Activated CD8-positive, alpha-beta memory T cell treated with anti-CD3 and anti-CD28 coated beads, Interleukin-2, amount 50 U/mL, for 4 hours (primary cell): ENCODE results near the gene ZSCAN10.
"Not testable (repeated sequence)": the region's sequence is repeated elsewhere in the genome, so short reads cannot be mapped to it uniquely, and the experiment has no call there.

Experiments
- DNase-seq: peaks from one replicate; pipeline ENCODE4 v3.0.0-alpha.2; 2020

The ZSCAN10 gene

DNA sequence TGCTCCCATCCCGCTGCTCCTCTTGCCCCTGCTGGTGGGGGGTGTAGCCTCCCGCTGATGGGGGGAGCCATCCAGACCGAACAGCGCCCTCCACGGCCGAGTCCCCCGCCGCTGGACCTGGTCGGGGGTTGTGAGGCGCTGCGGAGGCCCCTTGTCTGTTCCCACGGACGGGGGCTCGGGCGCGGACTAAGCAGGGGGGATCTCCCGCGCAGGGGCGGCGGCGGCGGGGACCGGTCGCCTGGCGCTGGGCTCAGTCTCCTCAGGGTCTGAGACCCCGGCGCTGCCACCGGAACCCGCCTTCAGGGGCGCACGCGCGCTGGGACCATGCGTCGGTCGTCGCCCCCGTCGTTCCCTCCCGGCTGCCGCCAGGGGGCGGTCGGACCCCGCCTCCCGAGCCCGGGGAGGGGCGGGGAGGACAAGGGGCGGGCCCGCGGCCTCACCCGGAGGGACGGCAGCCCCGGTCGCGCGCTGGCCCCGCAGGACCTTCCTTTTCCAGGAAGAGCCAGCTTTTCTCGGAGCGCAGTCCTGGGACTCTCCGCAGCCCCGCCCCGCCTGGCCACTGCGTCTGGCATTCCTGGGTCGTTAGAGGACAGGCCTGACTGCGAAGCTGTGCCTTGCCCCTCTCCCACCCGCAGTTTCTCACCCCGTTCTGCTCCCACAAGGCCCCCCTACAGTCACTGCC, 39.9 kb downstream of the ZSCAN10 start:
- DNase-seq = peak; percentile 87

DNA sequence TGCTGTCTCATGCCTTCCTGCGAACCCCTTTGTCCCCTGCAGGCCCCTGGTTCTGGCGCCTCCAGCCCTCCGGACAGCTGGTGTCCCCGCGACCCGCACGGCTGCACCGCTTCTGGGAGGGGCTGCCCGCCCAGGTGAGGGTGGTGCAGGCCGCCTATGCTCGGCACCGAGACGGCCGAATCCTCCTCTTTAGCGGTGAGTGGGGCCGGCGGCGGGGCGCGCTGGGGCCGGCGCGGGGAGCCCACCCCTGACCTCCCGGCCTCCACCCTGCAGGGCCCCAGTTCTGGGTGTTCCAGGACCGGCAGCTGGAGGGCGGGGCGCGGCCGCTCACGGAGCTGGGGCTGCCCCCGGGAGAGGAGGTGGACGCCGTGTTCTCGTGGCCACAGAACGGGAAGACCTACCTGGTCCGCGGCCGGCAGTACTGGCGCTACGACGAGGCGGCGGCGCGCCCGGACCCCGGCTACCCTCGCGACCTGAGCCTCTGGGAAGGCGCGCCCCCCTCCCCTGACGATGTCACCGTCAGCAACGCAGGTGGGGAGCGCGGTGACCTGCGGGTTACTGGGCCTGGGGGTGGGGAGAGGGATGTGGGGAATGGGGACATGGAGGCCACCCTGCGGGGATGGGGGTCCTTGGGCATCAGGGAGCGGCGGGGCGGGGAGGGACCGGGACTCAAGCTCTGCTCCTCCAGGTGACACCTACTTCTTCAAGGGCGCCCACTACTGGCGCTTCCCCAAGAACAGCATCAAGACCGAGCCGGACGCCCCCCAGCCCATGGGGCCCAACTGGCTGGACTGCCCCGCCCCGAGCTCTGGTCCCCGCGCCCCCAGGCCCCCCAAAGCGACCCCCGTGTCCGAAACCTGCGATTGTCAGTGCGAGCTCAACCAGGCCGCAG, 40.7 kb downstream of the ZSCAN10 start:
- DNase-seq = peak; percentile 58

DNA sequence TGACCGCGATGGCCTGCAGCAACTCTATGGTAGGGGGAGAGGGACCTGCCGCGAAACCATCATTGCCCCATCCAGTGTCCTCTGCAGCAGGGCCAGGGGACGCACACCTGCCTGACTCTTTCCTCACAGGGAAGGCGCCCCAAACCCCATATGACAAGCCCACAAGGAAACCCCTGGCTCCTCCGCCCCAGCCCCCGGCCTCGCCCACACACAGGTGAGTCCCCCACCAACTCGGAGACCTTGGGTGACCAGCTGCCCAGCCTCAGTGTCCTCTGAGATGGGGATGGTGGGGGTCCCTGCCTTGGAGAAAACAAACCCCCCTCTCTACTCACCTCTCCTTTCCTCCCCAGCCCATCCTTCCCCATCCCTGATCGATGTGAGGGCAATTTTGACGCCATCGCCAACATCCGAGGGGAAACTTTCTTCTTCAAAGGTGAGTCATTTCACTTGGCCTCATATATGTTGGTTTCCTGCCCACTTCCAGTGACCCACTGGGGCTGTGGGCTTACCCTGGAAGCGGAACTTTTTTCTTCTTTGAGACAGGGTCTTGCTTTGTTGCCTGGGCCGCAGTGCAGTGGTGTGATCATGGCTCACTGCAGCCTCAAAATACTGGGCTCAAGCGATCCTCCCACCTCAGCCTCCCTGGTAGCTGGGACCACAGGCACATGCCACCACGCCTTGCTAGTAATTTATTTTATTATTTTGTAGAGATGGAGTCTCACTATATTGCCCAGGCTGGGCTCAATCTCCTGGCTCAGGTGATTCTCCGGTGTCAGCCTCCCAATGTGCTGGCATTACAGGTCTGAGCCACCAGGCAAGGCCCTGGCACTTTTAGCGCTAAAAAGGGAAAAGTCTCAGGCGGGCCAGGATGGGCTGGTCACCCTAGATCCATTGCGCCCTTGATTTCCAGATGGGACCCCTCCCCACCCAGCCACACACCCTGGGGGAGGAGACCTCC, 41.6 kb downstream of the ZSCAN10 start:
- no peak for DNase-seq

DNA sequence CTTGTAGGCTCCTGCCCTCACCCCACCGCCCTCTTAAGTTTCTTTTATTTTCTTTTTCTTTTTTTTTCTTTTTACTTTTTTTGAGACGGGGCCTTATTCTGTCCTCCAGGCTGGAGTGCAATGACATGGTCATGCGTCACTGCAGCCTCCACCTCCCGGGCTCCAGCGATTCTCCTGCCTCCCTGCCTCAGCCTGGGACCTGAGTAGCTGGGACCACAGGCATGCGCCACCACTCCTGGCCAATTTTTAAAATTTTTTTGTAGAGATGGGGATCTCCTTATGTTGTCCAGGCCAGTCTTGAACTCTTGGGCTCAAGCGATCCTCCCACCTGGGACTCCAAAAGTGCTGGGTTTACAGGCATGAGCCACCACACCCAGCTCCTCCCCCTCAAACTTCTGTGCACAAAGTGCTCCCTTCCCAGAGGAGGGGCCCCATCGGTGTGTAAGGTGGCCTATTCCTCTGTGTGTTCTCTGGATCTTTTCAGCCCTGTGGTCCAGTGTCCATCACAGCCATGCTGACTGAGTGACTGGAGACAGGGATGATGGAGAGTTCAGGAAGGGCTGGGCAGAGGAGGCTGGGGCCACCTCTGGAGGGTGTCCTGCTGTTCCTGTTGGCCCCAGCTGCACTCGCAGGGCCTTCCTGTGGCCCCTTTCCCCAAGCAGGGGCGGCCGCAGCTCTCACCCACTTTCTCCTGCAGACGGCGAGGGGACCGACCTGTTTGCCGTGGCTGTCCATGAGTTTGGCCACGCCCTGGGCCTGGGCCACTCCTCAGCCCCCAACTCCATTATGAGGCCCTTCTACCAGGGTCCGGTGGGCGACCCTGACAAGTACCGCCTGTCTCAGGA, 42.5 kb downstream of the ZSCAN10 start:
- no peak for DNase-seq

DNA sequence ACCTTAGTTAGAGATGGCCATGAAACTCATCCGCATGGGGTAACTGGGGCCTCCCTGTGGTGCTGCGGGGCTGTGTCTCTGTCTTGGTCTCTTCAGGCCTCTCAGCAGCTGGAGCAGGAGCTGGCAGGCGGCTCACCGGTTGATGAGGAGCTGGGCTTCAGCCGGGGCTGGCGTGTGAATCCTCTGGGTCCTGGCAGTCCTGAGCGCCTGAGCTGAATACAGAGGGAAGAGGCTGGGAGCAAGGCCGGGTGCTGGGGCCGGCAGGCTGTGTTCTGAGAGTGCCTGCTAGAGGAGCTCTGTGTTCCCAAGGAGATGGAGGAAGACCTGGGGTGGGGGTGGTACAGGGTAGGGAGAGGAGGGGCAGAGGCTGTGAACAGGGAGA, 43.4 kb downstream of the ZSCAN10 start:
- DNase-seq = not testable (repeated sequence)

DNA sequence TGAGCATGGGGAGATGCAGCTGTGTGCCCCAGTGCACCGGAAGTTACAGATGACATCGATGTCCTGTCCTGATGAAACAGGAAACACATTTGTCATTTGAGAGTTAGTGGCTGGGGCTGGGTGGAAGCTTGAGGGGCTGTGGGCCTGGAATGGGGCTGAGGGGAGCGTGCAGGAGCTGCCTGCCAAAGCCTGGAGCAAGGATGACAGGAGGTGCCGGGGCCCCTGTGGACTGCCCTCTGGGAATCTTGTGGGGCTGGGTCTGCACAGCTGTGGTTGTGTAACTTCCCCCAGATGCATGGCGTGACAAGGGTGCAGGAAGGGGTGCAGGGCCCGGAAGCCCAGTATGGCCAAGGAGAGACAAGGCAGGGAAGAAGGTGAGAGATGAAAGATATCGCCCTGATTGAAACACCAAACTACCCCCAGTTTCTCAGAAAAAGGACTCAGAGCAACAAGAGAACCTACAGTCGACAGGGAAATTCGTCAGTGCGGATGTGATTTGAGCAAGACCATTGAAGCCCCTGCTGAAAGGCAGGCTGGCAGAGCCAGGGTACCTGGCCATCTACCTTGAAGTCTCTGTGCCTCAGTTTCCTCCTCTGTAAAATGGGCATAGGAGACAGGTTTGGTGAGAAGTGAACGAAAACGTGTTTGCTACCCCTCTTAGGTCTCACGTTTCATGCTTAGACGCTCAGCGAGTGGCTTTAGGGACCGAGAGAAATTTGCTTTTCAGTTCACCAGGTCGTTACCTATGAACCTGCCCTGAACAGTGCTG, 43.9 kb downstream of the ZSCAN10 start:
- no peak for DNase-seq

DNA sequence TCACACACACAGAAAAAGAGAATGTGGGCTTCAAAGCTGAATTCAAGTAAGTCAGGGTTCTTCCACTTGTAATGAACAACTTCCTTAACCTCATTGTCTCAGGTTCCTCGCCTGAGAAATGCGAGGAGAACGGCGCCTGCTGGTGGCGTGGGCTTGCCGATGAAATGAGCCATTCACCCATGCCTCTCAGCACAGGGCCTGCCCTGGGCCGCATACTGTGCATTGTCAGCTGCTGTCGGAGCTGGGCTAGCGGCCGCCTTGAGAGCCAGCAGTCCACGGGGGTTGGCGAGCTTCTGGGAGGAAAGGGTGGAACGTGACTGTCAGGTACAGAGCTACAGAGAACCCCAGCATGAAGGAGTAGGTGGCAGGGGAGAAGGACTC, 45.8 kb downstream of the ZSCAN10 start:
- DNase-seq = peak; percentile 33

DNA sequence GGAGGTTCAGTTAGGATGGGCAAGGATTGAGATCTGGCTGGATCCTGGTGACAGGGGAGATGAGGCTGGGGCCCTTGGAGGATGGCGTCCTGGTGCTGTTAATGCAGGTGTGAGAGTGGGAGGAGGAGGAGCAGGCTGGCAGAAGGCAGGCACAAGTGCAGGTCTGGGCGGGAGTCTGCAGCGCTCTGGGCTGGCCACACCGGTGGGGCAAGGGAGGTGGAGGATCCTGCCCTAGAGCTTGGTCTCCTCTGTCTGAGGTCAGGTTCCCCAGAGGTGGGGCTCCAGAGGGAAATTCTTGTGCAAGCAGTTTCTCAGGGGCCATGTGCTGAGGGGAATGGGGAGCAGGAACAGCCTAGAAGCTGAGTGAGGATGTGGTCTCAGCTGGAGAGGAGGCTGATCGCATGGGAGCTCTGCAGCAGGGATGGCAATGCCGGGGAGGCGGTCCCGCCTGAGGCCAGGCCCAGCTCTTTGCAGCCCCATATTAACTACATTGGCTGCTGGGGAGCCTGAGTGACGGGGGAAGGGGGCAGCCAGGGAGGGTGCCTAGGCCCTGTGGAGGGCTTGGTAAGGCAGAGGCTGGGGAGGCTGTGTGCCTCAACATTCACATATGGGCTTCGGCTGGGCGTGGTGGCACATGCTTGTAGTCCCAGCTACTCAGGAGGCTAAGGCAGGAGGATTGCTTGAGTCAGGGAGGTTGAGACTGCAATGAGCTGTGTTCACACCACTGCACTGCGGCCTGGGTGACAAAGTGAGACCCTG, 46.3 kb downstream of the ZSCAN10 start:
- DNase-seq = not testable (repeated sequence)

DNA sequence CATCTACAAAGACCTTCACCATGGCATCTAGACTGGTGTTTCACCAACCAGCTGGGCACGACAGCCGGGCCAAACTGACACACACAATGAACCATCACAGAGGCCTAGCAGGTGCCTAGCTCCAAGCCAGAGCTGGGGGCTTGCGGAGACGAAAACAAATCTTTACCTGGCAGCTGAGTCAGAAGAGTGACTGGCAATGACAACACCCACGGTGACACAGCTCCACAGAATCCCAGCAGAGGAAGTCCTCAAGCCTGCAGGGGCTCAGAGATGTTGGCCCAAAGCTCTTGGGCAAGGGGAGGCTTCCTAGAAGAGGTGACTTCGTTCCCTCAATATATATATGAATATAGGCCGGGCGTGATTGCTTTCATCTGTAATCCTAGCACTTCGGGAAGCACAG, 47.6 kb downstream of the ZSCAN10 start:
- DNase-seq = no peak

DNA sequence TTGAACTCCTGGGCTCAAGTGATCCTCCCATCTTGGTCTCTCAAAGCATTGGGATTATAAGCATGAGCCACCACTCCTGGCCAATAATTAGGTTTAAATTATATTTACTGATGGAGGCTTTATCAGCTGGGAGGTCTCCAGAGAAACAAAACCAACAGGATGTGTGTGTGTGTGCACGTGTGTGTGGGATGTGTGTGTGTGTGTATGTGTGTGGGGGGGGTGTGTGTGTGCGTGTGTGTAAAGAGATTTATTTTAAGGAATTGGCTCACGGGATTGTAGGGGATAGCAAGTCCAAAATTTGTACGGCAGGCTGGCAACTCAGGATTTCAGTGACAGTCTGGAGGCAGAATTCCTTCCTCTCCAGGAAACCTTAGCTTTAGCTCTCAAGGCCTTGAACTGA, 48.1 kb downstream of the ZSCAN10 start:
- DNase-seq = no peak

DNA sequence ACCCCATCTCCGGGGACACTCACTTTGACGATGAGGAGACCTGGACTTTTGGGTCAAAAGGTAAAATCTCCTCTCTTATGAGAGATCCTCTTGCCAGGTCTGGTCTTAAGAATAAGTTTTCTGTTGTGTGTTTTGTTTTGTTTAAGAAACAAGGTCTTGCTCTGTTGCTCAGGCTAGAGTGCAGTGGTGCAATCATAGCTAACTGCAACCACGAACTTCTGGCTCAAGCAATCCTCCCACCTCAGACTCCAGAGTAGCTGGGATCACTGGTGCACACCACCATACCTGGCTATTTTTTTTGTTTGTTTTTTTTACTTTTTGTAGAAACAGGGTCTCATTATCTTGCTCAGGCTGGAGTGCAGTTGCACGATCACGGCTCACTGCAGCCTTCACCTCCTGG, 48.6 kb downstream of the ZSCAN10 start:
- DNase-seq = no peak

DNA sequence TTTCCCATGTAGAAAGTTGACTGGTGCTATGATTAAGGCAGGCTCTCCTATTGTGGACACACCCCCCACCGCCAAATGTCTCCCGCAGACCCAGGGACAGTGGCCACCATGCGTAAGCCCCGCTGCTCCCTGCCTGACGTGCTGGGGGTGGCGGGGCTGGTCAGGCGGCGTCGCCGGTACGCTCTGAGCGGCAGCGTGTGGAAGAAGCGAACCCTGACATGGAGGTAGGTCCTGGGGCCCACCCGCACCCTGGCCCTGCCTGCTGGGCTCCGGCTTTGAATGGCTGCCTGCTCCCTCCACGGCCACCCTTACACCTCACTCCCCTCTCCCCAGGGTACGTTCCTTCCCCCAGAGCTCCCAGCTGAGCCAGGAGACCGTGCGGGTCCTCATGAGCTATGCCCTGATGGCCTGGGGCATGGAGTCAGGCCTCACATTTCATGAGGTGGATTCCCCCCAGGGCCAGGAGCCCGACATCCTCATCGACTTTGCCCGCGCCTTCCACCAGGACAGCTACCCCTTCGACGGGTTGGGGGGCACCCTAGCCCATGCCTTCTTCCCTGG, 49.1 kb downstream of the ZSCAN10 start:
- no peak for DNase-seq

DNA sequence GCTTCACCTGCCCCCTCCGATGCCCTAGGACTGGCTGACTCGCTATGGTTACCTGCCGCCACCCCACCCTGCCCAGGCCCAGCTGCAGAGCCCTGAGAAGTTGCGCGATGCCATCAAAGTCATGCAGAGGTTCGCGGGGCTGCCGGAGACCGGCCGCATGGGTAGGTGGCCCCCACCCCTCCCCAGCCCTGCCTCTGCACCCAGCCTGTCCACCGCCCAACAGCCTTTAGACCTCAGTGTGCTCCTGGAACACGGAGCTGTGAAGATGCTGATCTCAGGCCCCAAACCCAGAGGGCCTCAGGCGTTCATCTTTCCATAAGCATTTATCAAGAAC, 51.7 kb downstream of the ZSCAN10 start:
- no peak for DNase-seq

DNA sequence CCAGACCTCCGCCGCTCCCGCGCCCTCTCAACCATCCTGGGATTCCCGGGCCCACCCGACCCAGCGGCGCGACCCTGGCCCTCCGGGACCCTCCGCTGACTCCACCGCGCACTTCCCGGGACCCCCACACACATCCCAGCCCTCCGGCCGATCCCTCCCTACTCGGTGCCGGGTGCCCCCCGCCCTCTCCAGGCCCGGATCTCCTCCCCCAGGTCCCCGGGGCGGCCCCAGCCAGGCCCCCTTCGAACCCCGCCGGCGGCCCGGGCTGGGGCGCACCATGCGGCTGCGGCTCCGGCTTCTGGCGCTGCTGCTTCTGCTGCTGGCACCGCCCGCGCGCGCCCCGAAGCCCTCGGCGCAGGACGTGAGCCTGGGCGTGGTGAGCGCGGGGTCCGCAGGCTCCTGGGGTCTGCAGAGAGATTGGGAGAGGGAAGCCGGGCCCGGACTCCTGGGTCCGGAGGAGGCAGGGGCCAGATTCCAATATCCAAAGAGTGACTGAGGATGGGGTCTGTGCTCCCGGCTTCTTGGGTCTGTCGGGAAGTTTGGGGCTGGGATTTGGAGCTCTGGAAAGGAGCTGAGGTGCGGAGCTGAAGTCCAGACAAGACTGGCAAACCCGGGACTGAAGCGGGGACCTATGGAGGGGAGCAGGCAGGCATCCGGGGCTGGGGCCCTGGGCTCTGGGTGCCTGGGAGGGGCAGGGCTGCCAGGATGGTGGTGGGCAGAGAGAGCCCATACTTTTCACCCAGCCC, 52.3 kb downstream of the ZSCAN10 start:
- peak; percentile 24 for DNase-seq

DNA sequence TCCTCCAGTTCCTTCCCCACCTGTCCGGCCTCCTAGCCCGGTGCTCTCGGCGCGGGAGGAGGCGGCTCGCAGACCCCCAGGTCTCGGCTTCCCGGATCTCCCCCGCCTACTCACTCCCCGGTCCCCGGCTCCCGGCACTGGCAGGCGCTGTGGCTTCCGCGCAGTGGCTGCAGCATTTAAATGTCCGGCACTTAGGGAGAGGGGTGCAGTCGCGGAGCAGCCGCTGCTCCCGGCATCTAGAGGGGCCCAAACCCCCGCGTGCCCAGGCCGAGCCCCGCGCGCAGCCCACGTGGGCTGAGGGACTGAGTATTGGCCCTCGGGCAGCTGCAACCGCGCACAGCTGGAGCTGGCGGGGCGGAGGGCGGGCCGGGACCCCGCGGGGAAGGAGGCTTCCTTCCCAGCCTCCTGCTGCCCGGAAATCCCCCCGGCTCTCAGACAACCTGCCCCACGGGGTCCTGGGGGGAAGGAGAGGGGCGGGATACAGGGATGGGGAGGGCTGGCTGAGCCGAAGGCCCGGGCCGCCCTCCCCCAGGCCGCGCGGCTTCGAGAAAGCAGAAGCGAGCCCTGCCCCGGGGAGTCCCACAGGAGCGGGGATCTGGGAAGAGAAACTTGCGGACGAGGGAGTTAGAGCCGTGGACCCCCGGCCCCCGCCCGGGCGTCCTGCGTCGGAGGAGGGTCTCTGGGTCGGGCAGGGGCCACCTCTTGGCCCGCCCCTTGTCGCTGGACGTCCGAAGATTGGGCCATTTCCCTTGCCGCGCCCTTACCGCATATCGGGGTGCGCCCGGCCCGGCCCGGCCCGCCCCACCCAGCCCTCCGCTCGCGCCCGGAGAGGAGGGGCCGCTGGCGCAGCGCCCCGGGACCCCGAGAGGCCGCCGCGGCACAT, 53.1 kb downstream of the ZSCAN10 start, which contains the start of gene MMP25:
Gene MMP25, plus strand, starts transcription at position 804 of the 883 bp plus-strand sequence. CDS start 357 bp downstream, outside the sequence.
- no peak for DNase-seq

DNA sequence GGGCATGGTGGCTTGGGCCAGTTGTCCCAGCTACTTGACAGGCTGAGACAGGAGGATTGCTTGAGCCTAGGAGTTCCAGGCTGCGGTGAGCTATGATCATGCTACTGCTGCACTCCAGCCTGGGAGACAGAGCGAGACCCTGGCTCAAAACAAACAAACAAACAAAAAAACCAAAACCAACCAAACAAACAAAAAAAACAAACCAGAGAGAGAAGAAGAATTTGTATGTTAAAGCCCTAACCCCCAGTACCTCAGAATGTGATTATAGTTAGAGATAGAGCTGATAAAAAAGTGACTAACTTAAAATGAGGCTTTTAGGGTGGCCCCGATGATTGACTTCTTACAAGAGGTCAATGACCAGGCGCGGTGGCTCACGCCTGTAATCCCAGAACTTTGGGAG, 54.4 kb downstream of the ZSCAN10 start:
- no peak for DNase-seq

DNA sequence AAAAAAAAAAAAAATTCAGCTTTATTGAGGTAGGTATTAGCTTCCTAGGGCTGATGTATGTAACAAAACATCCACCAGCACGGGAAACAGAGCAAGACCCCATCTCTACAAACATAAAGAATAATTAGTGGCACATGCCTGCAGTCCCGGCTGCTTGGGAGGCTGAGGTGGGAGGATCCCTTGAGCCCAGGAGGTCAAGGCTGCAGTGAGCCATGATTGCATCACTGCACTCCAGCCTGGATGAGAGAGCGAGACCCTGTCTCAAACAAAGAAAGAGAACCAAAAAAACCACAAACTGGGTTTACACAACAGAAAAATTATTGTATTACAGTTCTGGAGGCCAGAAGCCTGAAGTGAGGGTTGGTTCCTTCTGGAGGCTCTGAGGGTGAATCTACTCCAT, 56.7 kb downstream of the ZSCAN10 start:
- no peak for DNase-seq

DNA sequence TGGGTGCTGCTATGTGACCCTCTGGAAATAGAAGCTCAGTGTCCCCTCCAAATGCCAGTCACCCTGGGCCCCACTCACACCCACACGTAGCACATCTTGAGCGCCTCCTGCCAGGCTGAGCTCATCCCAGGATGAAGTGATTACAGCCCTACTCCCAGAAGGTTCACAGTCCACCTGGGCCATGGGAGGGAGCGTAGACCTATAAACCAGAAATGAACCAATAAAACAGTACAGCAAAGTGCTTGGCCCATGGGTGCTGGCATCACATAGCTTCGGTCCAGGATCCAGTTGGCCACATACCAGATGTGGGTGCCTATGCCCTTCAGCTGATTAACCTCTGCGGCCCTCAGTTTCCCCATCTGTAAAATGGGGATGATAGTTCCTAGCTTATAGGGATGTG, 60.2 kb downstream of the ZSCAN10 start:
- no peak for DNase-seq
